Thoracic aorta (tissue), 2 donors: ENCODE data around the gene GPNMB. TPM values are rescaled to one million over a fixed set of nuclear protein-coding genes. Genes with fewer than 3 reads are reported as not detected.
"Not testable (repeated sequence)": the region's sequence is repeated elsewhere in the genome, so short reads cannot be mapped to it uniquely, and the experiment has no call there.

ENCODE experiments used
- ATAC-seq: fragments of 150-250 bp; one replicate; pipeline ENCODE4 v1.8.0; 2017; ENCODE audit warnings: low read depth; ENCODE audit not compliant: insufficient number of reproducible peaks, low FRiP score
- DNase-seq: peaks from one replicate; pipeline ENCODE4 v3.0.0-alpha.2; 2020; ENCODE audit warnings: low spot score
- H3K27ac ChIP-seq, 2 donors: fragments of 200-600 bp; sonication (generic); 1 replicate in 1 of 2; 2 replicates in 1 of 2; pipeline ENCODE4 v1.5.1; 2016; ENCODE audit warnings: mild to moderate bottlenecking in 2 of 2, moderate library complexity in 2 of 2
- H3K27me3 ChIP-seq: fragments of 200-600 bp; sonication (generic); replicated peaks from 2 replicates; pipeline ENCODE4 v1.6.0; 2016; ENCODE audit warnings: mild to moderate bottlenecking; ENCODE audit not compliant: insufficient read depth
- H3K36me3 ChIP-seq: fragments of 200-600 bp; sonication (generic); one replicate; pipeline ENCODE4 v1.5.1; 2016
- H3K4me1 ChIP-seq, 2 donors: fragments of 200-600 bp; sonication (generic); 1 replicate in 1 of 2; 2 replicates in 1 of 2; pipeline versions ENCODE4 v1.5.1 to v1.6.0; 2016; ENCODE audit warnings: low read depth in 2 of 2, mild to moderate bottlenecking in 1 of 2; ENCODE audit not compliant: control insufficient read depth in 1 of 2
- H3K4me3 ChIP-seq: fragments of 200-600 bp; sonication (generic); 2 replicates; pipeline ENCODE4 v1.5.1; 2016; ENCODE audit warnings: mild to moderate bottlenecking
- H3K9me3 ChIP-seq: fragments of 200-600 bp; sonication (generic); 2 replicates; pipeline ENCODE4 v1.5.1; 2016
- total RNA-seq, 2 donors: library from RNA; depleted of rRNA; stranded (reverse); fragments of >200 nt; gene quantifications; one replicate each; pipeline versions ENCODE4 v1.1.0 to v1.2.3, GENCODE V29; 2016
- TF ChIP-seq, protein P1 (sequence below): fragments of 200-600 bp; sonication (generic); IDR thresholded peaks from one replicate; pipeline ENCODE4 v1.5.1; 2019; ENCODE audit warnings: antibody characterized with exemption

The GPNMB gene
- total RNA-seq, 2 donors from 2014 or later: 139 to 185 TPM

DNA sequence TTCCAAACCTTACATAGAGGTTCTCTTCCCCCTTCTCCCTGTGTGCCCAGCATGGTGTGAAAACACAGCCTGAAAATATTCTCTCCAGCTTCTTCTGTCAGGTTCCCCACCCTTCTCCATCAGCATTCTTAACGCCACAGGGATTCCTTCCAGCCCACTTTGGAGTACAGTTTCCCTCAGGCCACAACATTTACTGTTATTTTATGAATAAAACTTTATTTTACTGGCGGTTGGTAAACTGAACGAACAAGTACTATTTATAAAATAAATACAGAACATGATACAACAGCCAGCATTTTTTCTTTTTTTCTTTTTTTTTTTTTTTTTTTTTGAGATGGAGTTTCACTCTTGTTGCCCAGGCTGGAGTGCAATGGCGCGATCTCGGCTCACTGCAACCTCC lies 31.6 kb upstream of the GPNMB start:
- DNase-seq: no peak
- TF ChIP-seq, protein P1, sequence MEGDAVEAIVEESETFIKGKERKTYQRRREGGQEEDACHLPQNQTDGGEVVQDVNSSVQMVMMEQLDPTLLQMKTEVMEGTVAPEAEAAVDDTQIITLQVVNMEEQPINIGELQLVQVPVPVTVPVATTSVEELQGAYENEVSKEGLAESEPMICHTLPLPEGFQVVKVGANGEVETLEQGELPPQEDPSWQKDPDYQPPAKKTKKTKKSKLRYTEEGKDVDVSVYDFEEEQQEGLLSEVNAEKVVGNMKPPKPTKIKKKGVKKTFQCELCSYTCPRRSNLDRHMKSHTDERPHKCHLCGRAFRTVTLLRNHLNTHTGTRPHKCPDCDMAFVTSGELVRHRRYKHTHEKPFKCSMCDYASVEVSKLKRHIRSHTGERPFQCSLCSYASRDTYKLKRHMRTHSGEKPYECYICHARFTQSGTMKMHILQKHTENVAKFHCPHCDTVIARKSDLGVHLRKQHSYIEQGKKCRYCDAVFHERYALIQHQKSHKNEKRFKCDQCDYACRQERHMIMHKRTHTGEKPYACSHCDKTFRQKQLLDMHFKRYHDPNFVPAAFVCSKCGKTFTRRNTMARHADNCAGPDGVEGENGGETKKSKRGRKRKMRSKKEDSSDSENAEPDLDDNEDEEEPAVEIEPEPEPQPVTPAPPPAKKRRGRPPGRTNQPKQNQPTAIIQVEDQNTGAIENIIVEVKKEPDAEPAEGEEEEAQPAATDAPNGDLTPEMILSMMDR: no peak
- no peak overlapping the region for H3K4me3 ChIP-seq
- no peaks in the 10 kb centered on the region for H3K9me3 ChIP-seq
- H3K27ac ChIP-seq: no peak overlapping the region
- H3K27me3 ChIP-seq: no peaks in the 10 kb centered on the region
- H3K36me3 ChIP-seq: no peaks in the 10 kb centered on the region
- ATAC-seq: no peak
- H3K4me1 ChIP-seq: no peaks in the 10 kb centered on the region

GRCh38 chr7:23216021-23216420 lies 30.6 kb upstream of the GPNMB start:
- Histone ChIP-seq H3K27me3 (no peaks in the 10 kb centered on the region), H3K4me1 (no peaks in the 10 kb centered on the region), H3K4me3 (no peak overlapping the region), H3K9me3 (no peaks in the 10 kb centered on the region), H3K36me3 (no peaks in the 10 kb centered on the region), H3K27ac (no peak overlapping the region)
- DNase-seq: no peak
- TF ChIP-seq, protein P1: no peak
- no peak for ATAC-seq

- Histone ChIP-seq H3K27me3 (no peaks in the 10 kb centered on the region), H3K4me1 (no peaks in the 10 kb centered on the region), H3K9me3 (no peaks in the 10 kb centered on the region), H3K36me3 (no peaks in the 10 kb centered on the region), H3K4me3 (no peak overlapping the region), H3K27ac (no peak overlapping the region)
- DNase-seq (no peak), ATAC-seq (no peak)
- TF ChIP-seq, protein P1: no peak
These were observed 28.4 kb upstream of the GPNMB start for GRCh38 chr7:23218196-23218595.

DNA sequence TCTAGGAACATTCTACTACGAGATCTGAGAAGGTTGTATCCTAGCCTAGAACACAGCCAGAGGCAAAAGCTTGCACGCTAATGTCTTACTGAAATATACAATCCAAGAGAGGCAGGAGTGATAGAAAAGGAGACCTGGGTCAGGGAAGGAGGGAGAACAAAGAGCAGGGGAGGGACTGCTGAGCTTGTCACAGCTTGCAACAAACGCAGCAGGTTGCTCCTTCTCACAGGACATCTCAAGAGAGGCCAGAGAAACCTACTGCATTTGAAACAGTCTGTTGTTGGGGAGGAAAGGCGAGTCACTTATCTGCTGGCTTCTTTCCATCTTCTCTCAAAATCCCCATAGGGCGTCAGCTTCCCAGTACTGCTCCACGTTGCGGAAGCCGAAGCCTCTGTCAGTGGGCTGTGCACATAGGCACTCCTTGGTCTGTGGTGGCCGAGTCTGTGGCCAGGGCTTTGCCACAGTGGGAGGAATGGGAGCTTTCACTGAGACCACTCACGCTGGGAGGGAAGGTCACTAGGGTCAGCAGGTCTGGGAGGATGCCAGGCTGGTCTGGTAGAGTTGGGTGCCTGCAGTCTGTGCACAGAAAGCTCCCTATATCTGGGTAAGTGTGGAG lies 25.8 kb upstream of the GPNMB start:
- Histone ChIP-seq H3K27me3 (no peaks in the 10 kb centered on the region), H3K4me1 (no peaks in the 10 kb centered on the region), H3K27ac (no peak overlapping the region), H3K4me3 (no peak overlapping the region), H3K9me3 (no peaks in the 10 kb centered on the region), H3K36me3 (no peaks in the 10 kb centered on the region)
- TF ChIP-seq, protein P1: no peak
- DNase-seq (no peak), ATAC-seq (no peak)

- no peak for ATAC-seq
- TF ChIP-seq, protein P1: no peak
- Histone ChIP-seq H3K4me1 (no peaks in the 10 kb centered on the region), H3K36me3 (no peaks in the 10 kb centered on the region), H3K9me3 (no peaks in the 10 kb centered on the region), H3K4me3 (no peak overlapping the region), H3K27ac (no peak overlapping the region), H3K27me3 (no peaks in the 10 kb centered on the region)
- no peak for DNase-seq
These were observed 24.0 kb upstream of the GPNMB start for GRCh38 chr7:23222439-23223030.

- H3K36me3 ChIP-seq, H3K4me3 ChIP-seq, H3K4me1 ChIP-seq, H3K27me3 ChIP-seq, ATAC-seq, DNase-seq, H3K27ac ChIP-seq, H3K9me3 ChIP-seq: not testable (repeated sequence)
These were observed 22.2 kb upstream of the GPNMB start for GRCh38 chr7:23224364-23224763.
